ENCODE results near the gene SORT1.

- TF ChIP-seq PATZ1 (CRISPR knock-in tag; IDR thresholded peaks at IDR 0.05; ENCODE audit: borderline replicate concordance) (no peak), ZC3H10 (CRISPR knock-in tag; IDR thresholded peaks at IDR 0.05) (no peak), ESRRG (CRISPR knock-in tag; IDR thresholded peaks at IDR 0.05) (no peak), ZFP30 (CRISPR knock-in tag; IDR thresholded peaks at IDR 0.05) (no peak)
Observed at GRCh38 chr1:109351457-109351856, 46.3 kb downstream of the SORT1 start.

Measured in SK-N-SH treated with all-trans-retinoic acid at 6 μM for 48 hours (cell line).